Fibroblast of lung (primary cell): ENCODE data around the gene IARS2.
"Not testable (repeated sequence)": the region's sequence is repeated elsewhere in the genome, so short reads cannot be mapped to it uniquely, and the experiment has no call there.

Experiments
- EZH2 ChIP-seq: IDR thresholded peaks from 2 replicates; pipeline ENCODE4 v1.5.1; 2012; ENCODE audit warnings: low read length, control low read depth, mild to moderate bottlenecking; ENCODE audit errors: missing control alignments
- TF ChIP-seq, protein P1 (sequence below), 2 donors: IDR thresholded peaks in 1 of 2; conservative IDR thresholded peaks in 1 of 2; 1 replicate in 1 of 2; 2 replicates in 1 of 2; pipeline ENCODE4 v1.5.1; 2011 to 2012; ENCODE audit warnings: low read length in 2 of 2, control low read depth in 1 of 2, inconsistent platforms in 1 of 2, low read depth in 1 of 2, mild to moderate bottlenecking in 1 of 2

DNA sequence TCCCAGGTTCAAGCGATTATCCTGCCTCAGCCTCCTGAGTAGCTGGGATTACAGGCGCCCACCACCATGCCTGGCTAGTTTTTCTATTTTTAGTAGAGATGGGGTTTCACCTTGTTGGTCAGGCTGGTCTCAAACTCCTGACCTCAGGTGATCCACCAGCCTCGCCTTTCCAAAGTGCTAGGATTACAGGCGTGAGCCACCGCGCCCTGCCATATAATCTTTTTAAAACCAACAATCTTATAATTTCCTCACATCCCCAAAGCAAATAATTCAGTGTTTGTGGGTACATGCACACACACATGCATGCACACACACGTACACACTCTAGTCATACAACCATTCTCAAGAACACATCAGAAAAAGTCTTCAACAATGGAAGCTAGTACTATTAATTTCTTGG, 64.6 kb downstream of the IARS2 start:
- TF ChIP-seq, protein P1, sequence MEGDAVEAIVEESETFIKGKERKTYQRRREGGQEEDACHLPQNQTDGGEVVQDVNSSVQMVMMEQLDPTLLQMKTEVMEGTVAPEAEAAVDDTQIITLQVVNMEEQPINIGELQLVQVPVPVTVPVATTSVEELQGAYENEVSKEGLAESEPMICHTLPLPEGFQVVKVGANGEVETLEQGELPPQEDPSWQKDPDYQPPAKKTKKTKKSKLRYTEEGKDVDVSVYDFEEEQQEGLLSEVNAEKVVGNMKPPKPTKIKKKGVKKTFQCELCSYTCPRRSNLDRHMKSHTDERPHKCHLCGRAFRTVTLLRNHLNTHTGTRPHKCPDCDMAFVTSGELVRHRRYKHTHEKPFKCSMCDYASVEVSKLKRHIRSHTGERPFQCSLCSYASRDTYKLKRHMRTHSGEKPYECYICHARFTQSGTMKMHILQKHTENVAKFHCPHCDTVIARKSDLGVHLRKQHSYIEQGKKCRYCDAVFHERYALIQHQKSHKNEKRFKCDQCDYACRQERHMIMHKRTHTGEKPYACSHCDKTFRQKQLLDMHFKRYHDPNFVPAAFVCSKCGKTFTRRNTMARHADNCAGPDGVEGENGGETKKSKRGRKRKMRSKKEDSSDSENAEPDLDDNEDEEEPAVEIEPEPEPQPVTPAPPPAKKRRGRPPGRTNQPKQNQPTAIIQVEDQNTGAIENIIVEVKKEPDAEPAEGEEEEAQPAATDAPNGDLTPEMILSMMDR (conservative IDR thresholded peaks at IDR 0.05 in 1 of 2, IDR thresholded peaks at IDR 0.05 in 1 of 2; ENCODE audit: low read depth in 1 of 2, low read length in 2 of 2), result not testable (repeated sequence)
- not testable (repeated sequence) for TF ChIP-seq EZH2
